HG03066 (cell line): ENCODE results near the gene FGL2.
"Not testable (repeated sequence)": the region's sequence is repeated elsewhere in the genome, so short reads cannot be mapped to it uniquely, and the experiment has no call there.

Experiments used
- ATAC-seq: cut with Tn5 transposase; IDR thresholded peaks from one replicate; pipeline ENCODE4 v1.9.1; 2021; ENCODE audit warnings: low read depth; ENCODE audit not compliant: unreplicated experiment

FGL2 gene

GRCh38 chr7:77217474-77218185, 18.0 kb upstream of the FGL2 start:
- ATAC-seq = no peak

- ATAC-seq = no peak
These were observed 16.7 kb upstream of the FGL2 start for GRCh38 chr7:77216181-77216845.

GRCh38 chr7:77209479-77210139, 10.0 kb upstream of the FGL2 start:
- no peak for ATAC-seq

DNA sequence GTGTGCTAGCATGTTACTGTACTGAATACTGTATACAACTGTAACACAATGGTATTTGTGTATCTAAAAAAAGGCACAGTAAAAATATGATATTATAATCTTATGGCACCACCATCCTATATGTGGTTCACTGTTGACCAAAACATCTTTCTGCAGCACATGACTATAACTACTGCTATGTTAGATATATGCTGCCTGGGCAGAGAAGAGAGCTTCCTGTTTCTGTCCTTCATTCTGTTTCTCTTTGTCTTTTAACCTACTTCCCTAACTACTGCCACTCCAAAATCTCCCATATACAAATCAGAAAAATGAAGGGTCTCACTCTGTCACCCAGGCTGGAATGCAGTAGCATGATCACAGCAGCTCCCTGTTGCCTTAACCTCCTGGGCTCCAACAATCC, 8.8 kb upstream of the FGL2 start:
- no peak for ATAC-seq

DNA sequence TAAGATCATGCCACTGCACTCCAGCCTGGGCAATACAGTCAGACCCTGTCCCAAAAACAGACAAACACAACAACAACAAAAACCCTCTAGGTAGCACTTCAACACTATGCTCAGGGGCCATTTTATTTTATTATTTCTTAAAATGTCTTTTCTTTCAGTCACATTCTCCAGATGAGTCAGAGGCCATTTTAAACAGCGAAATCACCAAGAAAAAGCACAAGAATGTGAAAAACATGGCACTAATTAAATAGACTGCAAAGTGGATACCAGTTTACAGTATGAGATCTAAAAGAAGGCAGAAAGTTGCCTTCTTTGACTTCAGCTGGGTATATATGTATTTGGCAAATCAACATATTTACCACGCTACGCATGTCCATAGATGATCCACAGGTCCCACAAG, 6.1 kb upstream of the FGL2 start:
- no peak for ATAC-seq

DNA sequence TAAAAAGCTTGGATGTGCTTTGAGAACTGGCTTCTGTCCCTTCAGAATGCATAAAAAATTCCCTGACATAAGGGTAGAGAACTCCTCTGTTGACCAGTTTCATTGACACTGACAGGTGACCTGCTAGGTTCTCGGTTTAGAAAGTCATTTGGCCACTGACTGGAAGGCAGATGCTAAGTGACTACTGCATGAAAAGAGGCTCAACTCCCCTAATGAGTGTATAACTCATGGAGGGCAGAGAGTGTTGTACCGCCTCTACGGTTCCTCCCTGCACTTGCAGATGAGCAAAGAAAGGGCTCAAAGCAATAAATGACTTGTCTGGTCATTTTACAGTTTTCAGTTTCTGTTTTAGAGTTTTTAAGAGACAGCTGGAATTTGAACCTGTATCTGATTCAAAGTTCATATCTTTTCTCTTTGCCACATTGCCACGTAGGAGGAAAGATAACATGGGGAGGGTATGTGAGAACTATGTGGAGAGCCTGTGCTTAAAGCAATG, 2.9 kb upstream of the FGL2 start:
- peak; percentile 89 for ATAC-seq

DNA sequence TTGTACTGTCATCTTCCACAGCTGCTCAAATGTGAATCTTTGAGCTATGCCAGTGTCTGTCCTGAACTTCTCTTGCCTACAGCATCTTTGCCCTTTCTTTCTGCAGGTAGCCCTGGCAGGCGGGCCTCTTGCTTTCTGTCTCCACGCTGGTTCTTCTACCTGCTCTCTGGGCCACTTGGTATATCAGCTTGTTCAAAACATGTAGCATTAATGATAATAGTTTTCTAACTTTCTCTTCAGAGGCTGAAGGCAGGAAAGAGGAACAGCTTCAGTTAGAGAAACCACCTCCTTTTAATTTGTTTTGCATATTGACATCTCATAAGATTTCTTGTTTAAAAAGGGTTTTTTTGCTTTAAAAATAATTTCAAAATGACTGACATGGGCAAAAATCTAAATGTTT, 923 bp upstream of the FGL2 start:
- no peak for ATAC-seq

GRCh38 chr7:77197141-77197540, 2.5 kb downstream of the FGL2 start:
- ATAC-seq = no peak

DNA sequence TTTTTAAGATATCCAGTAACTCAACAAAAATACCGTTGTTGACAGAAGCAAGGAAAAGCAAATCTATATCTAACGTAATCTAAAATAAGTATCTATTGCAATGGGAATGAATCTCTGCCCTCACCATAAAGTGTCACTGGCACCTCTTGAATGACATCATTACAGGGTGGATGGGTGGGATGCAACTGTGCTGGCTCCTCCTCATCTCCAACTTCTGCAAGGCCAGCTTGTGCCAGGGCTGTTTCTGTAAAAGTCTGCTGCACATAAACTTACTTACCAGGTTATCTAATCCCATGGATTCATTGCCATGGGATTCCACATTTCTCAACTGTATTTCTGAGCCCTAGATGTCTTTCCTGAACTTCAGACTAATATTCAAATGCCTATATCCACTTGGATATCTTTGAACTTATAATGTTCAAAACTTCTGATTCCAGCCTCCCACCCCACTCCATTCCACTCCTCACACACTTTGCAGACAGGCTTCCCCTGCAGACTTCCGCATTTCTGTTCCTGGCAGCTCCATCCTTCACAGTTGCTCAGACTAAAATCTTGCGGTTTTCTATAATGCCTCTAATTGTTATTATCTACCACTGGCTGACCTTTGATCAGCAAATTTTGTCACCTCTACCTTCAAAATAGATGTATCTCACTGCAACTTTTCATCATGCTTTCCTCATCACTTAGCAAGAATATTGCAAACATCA, 10.7 kb downstream of the FGL2 start:
- ATAC-seq = no peak

DNA sequence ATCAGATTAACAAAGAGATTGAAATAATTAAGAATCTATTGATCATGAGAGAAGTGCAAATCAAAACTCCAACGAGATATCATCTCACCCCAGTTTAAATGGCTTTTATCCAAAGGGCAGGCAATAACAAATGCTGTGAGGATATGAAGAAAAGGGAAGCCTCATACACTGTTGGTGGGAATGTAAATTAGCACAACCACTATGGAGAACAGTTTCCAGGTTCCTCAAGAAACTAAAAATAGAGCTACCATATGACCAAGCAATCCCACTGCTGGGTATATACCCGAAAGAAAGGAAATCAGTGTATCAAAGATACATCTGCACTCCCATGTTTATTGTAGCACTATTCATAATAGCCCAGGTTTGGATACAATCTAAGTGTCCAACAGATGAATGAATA, 13.8 kb downstream of the FGL2 start:
- ATAC-seq = no peak

- no peak for ATAC-seq
These were observed 14.6 kb downstream of the FGL2 start for GRCh38 chr7:77184990-77185389.

- no peak for ATAC-seq
These were observed 15.2 kb downstream of the FGL2 start for GRCh38 chr7:77184463-77184862.

GRCh38 chr7:77182261-77182660, 17.4 kb downstream of the FGL2 start:
- ATAC-seq = no peak

DNA sequence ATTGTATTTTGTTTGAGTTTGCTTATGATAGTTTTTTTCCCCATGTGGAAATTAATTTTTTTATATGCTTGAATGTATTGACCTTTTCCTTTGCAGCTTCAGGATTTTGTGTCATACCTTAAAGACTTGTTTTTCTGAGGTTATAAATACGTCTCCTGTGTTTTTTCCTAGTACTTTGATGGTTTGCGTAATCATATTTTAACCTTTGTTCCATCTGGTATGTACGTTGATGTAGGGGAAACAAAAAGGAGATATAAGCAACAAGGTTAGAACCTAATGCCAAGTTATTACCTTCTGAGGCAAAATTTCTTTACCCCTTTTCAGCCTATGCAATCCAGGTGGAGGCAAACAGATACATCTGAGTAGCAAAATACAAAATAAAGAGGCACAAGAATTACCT, 17.9 kb downstream of the FGL2 start:
- ATAC-seq = no peak

DNA sequence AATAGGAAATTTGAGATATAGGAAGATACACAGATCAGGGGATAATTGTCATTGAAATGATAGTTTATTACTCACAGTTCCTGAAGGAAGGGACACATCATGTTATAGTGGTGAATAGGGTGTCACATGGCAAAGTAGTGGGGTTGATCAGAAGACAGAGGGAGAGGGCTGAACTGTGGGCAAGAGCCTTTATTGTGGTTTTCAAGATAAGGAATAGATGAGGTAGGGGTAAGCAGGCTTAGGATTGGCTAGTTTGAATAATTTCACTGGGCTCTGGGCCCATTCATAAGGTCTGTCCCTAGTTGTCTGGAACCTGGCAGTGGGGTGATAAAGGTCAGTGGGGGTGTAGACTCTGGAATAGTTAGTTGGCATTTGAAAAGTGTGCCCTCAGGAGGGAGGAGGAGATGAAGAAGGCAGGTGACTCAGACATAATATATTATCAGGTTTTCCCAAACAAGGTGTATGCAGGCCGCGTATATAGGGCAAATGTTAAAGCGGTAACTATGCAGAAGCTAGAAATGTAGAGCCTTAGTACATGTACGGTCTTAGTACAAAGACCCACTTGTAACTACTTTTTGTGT, 18.5 kb downstream of the FGL2 start:
- no peak for ATAC-seq

- ATAC-seq = not testable (repeated sequence)
These were observed 21.6 kb downstream of the FGL2 start for GRCh38 chr7:77178024-77178423.

DNA sequence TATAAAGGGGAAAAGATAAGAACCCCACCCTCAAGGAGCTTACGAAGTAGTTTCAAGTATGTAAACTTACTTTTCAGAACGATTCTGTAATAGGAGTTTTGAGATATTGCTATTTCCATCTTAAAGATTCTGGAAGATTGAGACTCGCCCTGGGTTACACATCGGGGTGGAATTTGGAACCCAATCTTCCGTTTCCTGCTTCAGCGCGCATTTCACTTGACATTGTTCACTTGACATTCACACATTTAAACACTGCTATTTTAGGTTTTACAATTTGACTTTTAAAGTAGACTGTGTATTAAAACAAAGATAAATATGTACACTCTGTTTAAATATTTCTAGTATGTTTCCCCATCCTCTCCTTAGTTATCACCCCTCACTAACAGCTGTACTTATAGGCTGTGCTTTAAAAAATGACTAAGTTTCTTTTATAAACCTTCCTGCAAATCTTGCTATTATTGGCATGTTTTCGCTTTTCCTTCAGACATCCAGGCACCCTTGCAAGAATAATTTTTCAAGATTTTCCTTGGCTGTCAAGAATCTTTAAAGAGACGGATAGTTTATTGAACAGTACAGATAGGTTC, 22.2 kb downstream of the FGL2 start:
- ATAC-seq = not testable (repeated sequence)

DNA sequence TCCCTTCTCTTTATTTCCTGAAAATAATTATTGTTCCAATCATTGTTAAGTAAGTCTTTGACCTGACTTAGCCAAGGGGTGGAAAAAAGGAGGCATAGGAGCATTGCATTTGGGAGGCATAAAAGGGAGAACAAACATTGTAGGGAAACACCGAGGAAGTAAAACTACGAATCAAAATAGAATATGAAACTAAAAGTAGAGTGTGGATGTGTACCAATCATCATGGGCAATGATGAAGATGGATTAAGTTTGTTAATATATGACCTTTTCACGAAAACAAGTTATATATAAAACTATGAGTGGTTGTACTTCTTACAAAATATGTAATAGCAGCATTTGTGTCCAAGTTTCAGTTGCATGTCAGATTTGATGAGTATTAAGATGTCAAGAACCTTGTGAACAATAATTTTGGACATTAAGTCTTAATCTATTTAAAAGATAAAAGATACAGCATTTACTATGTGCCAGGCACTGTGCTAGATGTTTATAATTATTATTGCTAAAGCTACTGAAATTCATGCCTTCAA, 24.3 kb downstream of the FGL2 start:
- not testable (repeated sequence) for ATAC-seq

DNA sequence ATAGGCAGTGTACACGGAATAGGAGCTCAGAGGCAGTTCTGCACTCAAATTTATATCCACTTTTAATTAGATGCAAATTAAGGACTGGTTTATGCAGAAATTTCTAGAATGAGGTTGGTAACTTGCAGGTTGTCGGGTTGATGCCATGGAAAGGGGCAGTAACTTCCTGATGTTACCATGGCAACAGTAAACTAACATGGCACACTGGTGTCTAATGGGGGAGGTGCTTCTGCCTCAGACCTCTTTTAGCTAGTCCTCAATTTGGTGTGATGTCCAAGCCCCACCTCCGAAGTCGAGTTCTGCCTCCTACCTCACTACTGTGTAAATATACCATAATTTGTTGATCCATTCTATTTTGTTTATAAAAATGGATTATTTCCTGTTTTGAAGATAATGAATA, 25.2 kb downstream of the FGL2 start:
- not testable (repeated sequence) for ATAC-seq
